GM12878 (cell line): ENCODE results near the gene PALD1.

Experiments used
- EP300 ChIP-seq, 2 experiments: fragments of 150-350 bp in 1 of 2; IDR thresholded peaks; 2 replicates each; pipeline ENCODE4 v1.6.1; 2011 to 2012; ENCODE audit warnings: low read depth in 2 of 2, low read length in 2 of 2, borderline replicate concordance in 1 of 2, improper control_type of control experiment in 1 of 2, inconsistent platforms in 1 of 2; ENCODE audit not compliant: control insufficient read depth in 1 of 2
- GATAD2B ChIP-seq: fragments of 450-650 bp; conservative IDR thresholded peaks from 2 replicates; pipeline ENCODE4 v1.6.1; 2017; ENCODE audit warnings: low read depth, mild to moderate bottlenecking, moderate library complexity
- REST ChIP-seq: IDR thresholded peaks from 2 replicates; pipeline ENCODE4 v1.6.1; 2012; ENCODE audit warnings: mild to moderate bottlenecking, low read depth, low read length

GRCh38 chr10:70564113-70564725 is 85.7 kb downstream of the PALD1 start:
- TF ChIP-seq REST (no peak), GATAD2B (no peak), EP300 (IDR thresholded peaks at IDR 0.05; ENCODE audit: borderline replicate concordance in 1 of 2, control insufficient read depth in 1 of 2, low read depth in 2 of 2, low read length in 2 of 2) (no peak)
